Liver (tissue), 9 donors: ENCODE measurements around the gene HSPA12A. TPM values are rescaled to one million over a fixed set of nuclear protein-coding genes. Genes with fewer than 3 reads are reported as not detected.

Experiments used
- DNase-seq: peaks from one replicate; pipeline ENCODE4 v3.0.0-alpha.2; 2017; ENCODE audit warnings: low spot score
- H3K27ac ChIP-seq, 2 donors: one replicate each; pipeline ENCODE4 v1.7.0; 2013; ENCODE audit warnings: inconsistent platforms in 2 of 2, low read length in 2 of 2, control low read depth in 1 of 2, low read depth in 1 of 2, mild to moderate bottlenecking in 1 of 2
- H3K27me3 ChIP-seq, 4 donors: one replicate each; pipeline versions ENCODE4 v1.6.1 to v1.7.0; 2013; ENCODE audit warnings: low read length in 3 of 4, inconsistent platforms in 1 of 4, mild to moderate bottlenecking in 1 of 4, moderate library complexity in 1 of 4; ENCODE audit not compliant: control insufficient read depth in 4 of 4, insufficient read depth in 4 of 4
- H3K36me3 ChIP-seq, 4 donors: one replicate each; pipeline versions ENCODE4 v1.6.1 to v1.7.0; 2013; ENCODE audit warnings: low read length in 3 of 4, mild to moderate bottlenecking in 3 of 4, low read depth in 1 of 4, moderate library complexity in 1 of 4; ENCODE audit not compliant: control insufficient read depth in 4 of 4, insufficient read depth in 3 of 4
- H3K4me1 ChIP-seq, 4 donors: one replicate each; pipeline versions ENCODE4 v1.6.1 to v1.7.0; 2013; ENCODE audit warnings: low read length in 3 of 4, mild to moderate bottlenecking in 3 of 4, moderate library complexity in 1 of 4; ENCODE audit not compliant: control insufficient read depth in 4 of 4, insufficient read depth in 4 of 4
- H3K4me3 ChIP-seq, 3 donors: one replicate each; pipeline versions ENCODE4 v1.6.1 to v1.7.0; 2013; ENCODE audit warnings: low read length in 3 of 3, control low read depth in 1 of 3, low read depth in 1 of 3, mild to moderate bottlenecking in 1 of 3
- H3K9ac ChIP-seq, 2 donors: one replicate each; pipeline ENCODE4 v1.7.0; 2013; ENCODE audit warnings: low read length in 2 of 2, mild to moderate bottlenecking in 2 of 2, moderate library complexity in 2 of 2, control low read depth in 1 of 2, low read depth in 1 of 2
- H3K9me3 ChIP-seq, 4 donors: one replicate each; pipeline versions ENCODE4 v1.6.1 to v1.7.0; 2013; ENCODE audit warnings: low read length in 3 of 4; ENCODE audit not compliant: control insufficient read depth in 4 of 4
- ATF3 ChIP-seq: IDR thresholded peaks from 2 replicates; pipeline ENCODE4 v1.6.1; 2016; ENCODE audit warnings: antibody characterized with exemption
- FOXA1 ChIP-seq: IDR thresholded peaks from 2 replicates; pipeline ENCODE4 v1.6.1; 2016; ENCODE audit warnings: antibody characterized with exemption
- FOXA2 ChIP-seq: IDR thresholded peaks from 2 replicates; pipeline ENCODE4 v1.6.1; 2016; ENCODE audit warnings: antibody characterized with exemption
- GABPA ChIP-seq, 2 donors: IDR thresholded peaks in 1 of 2; conservative IDR thresholded peaks in 1 of 2; 2 replicates each; pipeline ENCODE4 v1.6.1; 2016; ENCODE audit warnings: antibody characterized with exemption in 2 of 2, mild to moderate bottlenecking in 1 of 2, moderate library complexity in 1 of 2
- HNF4A ChIP-seq, 2 donors: conservative IDR thresholded peaks; 2 replicates each; pipeline ENCODE4 v1.6.1; 2016; ENCODE audit warnings: antibody characterized with exemption in 2 of 2, mild to moderate bottlenecking in 2 of 2
- HNF4G ChIP-seq: IDR thresholded peaks from 2 replicates; pipeline ENCODE4 v1.6.1; 2016; ENCODE audit warnings: antibody characterized with exemption
- MAX ChIP-seq: IDR thresholded peaks from 2 replicates; pipeline ENCODE4 v1.6.1; 2016; ENCODE audit warnings: antibody characterized with exemption
- NR2F2 ChIP-seq: IDR thresholded peaks from 2 replicates; pipeline ENCODE4 v1.6.1; 2016; ENCODE audit warnings: antibody characterized with exemption
- REST ChIP-seq: IDR thresholded peaks from 2 replicates; pipeline ENCODE4 v1.6.1; 2016; ENCODE audit warnings: antibody characterized with exemption, mild to moderate bottlenecking
- RXRA ChIP-seq, 2 donors: IDR thresholded peaks; 2 replicates each; pipeline ENCODE4 v1.6.1; 2017 to 2018; ENCODE audit warnings: antibody characterized with exemption in 2 of 2, mild to moderate bottlenecking in 1 of 2
- SP1 ChIP-seq: IDR thresholded peaks from 2 replicates; pipeline ENCODE4 v1.6.1; 2018; ENCODE audit warnings: antibody characterized with exemption, mild to moderate bottlenecking
- TAF1 ChIP-seq: conservative IDR thresholded peaks from 2 replicates; pipeline ENCODE4 v1.6.1; 2016; ENCODE audit warnings: antibody characterized with exemption, mild to moderate bottlenecking
- YY1 ChIP-seq: IDR thresholded peaks from 2 replicates; pipeline ENCODE4 v1.6.1; 2016; ENCODE audit warnings: antibody characterized with exemption, mild to moderate bottlenecking
- ZBTB33 ChIP-seq: IDR thresholded peaks from 2 replicates; pipeline ENCODE4 v1.6.1; 2016; ENCODE audit warnings: antibody characterized with exemption
- WGBS: extraction: QIAGEN DNeasy Blood & Tissue Kit; methylation state at CpG from one replicate; pipeline ENCODE4 v1.1.7; 2013; 5-methylcytosine and 5-hydroxymethylcytosine counted together
- polyA plus RNA-seq, 2 donors: library from polyadenylated mRNA; stranded (reverse) in 1 of 2; unstranded in 1 of 2; fragments of 200-250 nt in 1 of 2; fragments of >200 nt in 1 of 2; fragmentation: Nextera tagmentation in 1 of 2; extraction: Ambion mirVana in 1 of 2; gene quantifications; one replicate each; pipeline versions ENCODE4 v1.2.1 to v1.2.3, GENCODE V29; 2013 to 2015
- total RNA-seq, 2 donors: library from RNA; depleted of rRNA; stranded (reverse); fragments of >200 nt; gene quantifications; one replicate each; pipeline ENCODE4 v1.2.3, GENCODE V29; 2014
- donor health status: healthy.
- donor health status: healthy.
- donor health status: healthy.
- donor health status: healthy.
- donor health status: healthy.

HSPA12A gene
- total and polyA plus RNA-seq, 4 donors: 1.3 to 4.5 (median 1.6) TPM

GRCh38 chr10:116694243-116694926 lies 48.0 kb downstream of the HSPA12A start:
- no peak overlapping the region for H3K27ac ChIP-seq
- no peaks in the 10 kb centered on the region for H3K9me3 ChIP-seq
- WGBS: 41% methylated on average over 14 of the region's 14 CpGs
- TF ChIP-seq HNF4G (no peak), GABPA (IDR thresholded peaks at IDR 0.05 in 1 of 2, conservative IDR thresholded peaks at IDR 0.05 in 1 of 2) (no peak), HNF4A (conservative IDR thresholded peaks at IDR 0.05) (peak in 1 of 2 donors; percentile 44)
- DNase-seq: no peak
- no peak overlapping the region for H3K4me3 ChIP-seq
- H3K36me3 ChIP-seq: no peaks in the 10 kb centered on the region
- H3K4me1 ChIP-seq: peaks cover 0 to 4% (median under 1%) of the 10 kb centered on the region in 4 donors
- no peaks in the 10 kb centered on the region for H3K27me3 ChIP-seq
- H3K9ac ChIP-seq: no peak overlapping the region

- Histone ChIP-seq H3K4me3 (no peak overlapping the region), H3K9me3 (no peaks in the 10 kb centered on the region), H3K36me3 (no peaks in the 10 kb centered on the region), H3K4me1 (peaks cover 0 to 5% (median 3%) of the 10 kb centered on the region in 4 donors), H3K9ac (no peak overlapping the region), H3K27ac (no peak overlapping the region), H3K27me3 (no peaks in the 10 kb centered on the region)
- TF ChIP-seq FOXA1 (no peak), TAF1 (no peak), YY1 (no peak), FOXA2 (no peak), ATF3 (no peak)
- 90% methylated on average over 8 of the region's 8 CpGs for WGBS
- no peak for DNase-seq
Measured at GRCh38 chr10:116692225-116692624, 50.1 kb downstream of the HSPA12A start.

GRCh38 chr10:116691635-116692034 lies 50.7 kb downstream of the HSPA12A start:
- Histone ChIP-seq H3K4me3 (no peak overlapping the region), H3K9ac (no peak overlapping the region), H3K9me3 (no peaks in the 10 kb centered on the region), H3K36me3 (no peaks in the 10 kb centered on the region), H3K27ac (no peak overlapping the region), H3K4me1 (peaks cover 0 to 5% (median 3%) of the 10 kb centered on the region in 4 donors), H3K27me3 (no peaks in the 10 kb centered on the region)
- no peak for DNase-seq
- 77% methylated on average over 6 of the region's 6 CpGs for WGBS
- TF ChIP-seq RXRA (IDR thresholded peaks at IDR 0.05): no peak
- TF ChIP-seq HNF4G: no peak
- TF ChIP-seq FOXA2: no peak
- TF ChIP-seq SP1: no peak
- no peak for TF ChIP-seq ZBTB33
- no peak for TF ChIP-seq REST
- no peak for TF ChIP-seq GABPA (IDR thresholded peaks at IDR 0.05 in 1 of 2, conservative IDR thresholded peaks at IDR 0.05 in 1 of 2)
- no peak for TF ChIP-seq MAX
- no peak for TF ChIP-seq NR2F2
